Stimulated activated CD4-positive, alpha-beta T cell treated with anti-CD3 and anti-CD28 coated beads, Interleukin-12 subunit alpha, Interleukin-12 subunit beta, amount 100 ng/mL, for 4 hours (primary cell): ENCODE results near the gene CTNNBIP1.

Experiments used
- DNase-seq: peaks from one replicate; pipeline ENCODE4 v3.0.0-alpha.2; 2020

Gene CTNNBIP1

GRCh38 chr1:9852004-9852403 lies 58.1 kb downstream of the CTNNBIP1 start:
- DNase-seq, result no peak

DNA sequence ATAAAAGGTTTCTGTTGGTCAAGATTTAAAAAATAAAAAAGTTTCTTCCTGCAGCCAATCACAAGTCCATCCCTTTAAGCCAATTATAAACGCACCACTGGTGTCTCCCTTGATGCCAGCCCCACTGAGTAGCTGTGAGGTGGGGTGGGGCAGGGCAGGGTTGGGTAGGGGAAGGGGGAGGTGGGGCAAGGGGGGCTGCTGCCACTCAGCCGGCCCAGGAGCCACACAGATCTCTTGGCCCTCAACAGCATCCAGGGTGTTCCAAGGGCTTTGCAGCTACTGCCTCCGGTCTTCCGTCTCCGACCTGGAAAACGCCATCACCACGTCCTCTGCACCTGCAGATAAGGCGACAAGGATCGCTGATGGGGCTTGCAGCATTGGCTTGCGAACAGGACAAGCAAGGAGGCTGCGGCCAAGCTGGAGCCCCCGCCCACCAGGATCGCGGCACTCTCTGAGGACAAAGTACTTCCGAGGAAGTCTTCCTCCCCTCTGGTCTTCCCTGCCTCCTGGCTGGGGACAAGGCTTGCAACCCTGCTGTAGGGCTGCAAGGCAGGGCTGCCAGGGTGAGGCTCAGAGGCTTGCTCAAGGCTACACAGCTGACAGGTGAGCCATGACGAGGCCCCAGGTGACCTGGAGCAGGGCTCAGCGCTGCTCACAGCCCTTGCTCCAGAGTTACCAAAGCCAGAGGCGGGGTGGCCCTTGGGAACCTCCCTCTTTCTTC lies 59.5 kb downstream of the CTNNBIP1 start:
- DNase-seq, result no peak

- no peak for DNase-seq
Observed at GRCh38 chr1:9849691-9850441, 60.2 kb downstream of the CTNNBIP1 start.

GRCh38 chr1:9848022-9848421 lies 62.0 kb downstream of the CTNNBIP1 start:
- no peak for DNase-seq

GRCh38 chr1:9847269-9847668 lies 62.8 kb downstream of the CTNNBIP1 start:
- DNase-seq, result no peak

DNA sequence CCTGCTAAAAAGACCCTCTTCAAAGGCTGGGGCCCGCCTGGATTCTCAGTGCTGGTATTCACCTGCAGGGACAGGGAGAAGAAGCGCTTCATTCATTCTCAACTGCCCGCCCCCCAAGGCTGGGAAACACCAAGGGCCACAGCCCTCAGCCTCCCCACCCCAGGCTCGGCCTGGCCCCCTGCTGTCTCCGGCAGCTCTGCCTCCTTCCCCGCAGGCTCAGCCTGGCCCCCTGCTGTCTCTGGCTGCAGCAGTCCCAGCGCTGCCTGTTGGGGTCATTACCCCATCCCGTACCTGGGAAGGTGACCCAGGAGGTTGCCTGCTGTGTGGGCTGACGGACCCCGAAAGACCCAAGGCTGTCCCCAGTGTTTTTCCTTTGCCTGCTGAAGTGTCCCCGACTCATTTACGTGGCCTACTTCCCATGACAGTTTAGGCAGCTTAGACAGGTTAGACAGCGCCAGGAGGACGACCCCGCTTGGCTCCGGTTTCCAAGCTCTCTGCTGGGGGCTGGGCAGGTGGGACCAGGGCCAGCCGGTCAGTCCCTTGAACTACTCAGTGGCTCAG lies 63.4 kb downstream of the CTNNBIP1 start:
- DNase-seq, result no peak

- no peak for DNase-seq
Observed at GRCh38 chr1:9845914-9846313, 64.2 kb downstream of the CTNNBIP1 start.

DNA sequence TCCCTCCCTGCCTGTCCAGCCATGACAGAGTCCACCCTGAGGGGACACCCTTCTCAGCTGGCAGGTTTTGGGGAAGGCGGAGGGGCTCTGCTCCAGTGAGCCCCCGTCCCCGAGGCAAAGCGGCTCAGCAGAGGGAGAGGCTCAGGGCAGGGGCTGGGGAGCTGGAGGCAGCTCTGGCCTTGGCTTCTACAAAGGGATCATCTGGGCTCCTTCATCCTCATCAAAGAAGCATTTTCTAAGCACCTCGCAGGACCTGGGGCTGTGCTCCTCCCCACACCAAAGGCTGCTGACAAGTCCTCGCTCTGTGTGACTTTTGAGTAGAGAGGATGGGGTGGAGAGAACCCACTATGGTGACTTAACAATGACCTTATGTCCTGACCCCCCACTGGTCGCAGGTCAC lies 65.3 kb downstream of the CTNNBIP1 start:
- DNase-seq, result no peak

DNA sequence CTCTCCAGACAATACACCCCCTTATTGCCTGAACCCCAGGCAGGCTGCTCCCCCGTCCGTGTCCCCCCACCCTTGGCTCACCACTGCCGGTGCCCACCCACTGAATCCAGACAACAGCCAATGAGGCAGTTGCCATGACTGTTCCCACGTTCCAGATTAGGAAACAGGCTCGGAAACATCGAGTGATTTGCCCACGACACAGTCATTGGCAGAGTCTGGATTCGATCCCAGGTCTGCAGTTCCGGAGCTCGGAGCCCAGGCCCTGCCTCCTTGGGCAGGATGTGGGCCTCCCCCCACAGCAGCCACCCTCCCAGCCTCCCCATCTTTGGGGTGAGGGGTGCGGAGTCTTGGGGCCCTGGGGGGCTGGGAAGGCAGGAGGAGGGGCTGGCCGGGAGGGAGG lies 66.0 kb downstream of the CTNNBIP1 start:
- DNase-seq, result no peak

GRCh38 chr1:9843576-9843945 lies 66.5 kb downstream of the CTNNBIP1 start:
- DNase-seq, result no peak

DNA sequence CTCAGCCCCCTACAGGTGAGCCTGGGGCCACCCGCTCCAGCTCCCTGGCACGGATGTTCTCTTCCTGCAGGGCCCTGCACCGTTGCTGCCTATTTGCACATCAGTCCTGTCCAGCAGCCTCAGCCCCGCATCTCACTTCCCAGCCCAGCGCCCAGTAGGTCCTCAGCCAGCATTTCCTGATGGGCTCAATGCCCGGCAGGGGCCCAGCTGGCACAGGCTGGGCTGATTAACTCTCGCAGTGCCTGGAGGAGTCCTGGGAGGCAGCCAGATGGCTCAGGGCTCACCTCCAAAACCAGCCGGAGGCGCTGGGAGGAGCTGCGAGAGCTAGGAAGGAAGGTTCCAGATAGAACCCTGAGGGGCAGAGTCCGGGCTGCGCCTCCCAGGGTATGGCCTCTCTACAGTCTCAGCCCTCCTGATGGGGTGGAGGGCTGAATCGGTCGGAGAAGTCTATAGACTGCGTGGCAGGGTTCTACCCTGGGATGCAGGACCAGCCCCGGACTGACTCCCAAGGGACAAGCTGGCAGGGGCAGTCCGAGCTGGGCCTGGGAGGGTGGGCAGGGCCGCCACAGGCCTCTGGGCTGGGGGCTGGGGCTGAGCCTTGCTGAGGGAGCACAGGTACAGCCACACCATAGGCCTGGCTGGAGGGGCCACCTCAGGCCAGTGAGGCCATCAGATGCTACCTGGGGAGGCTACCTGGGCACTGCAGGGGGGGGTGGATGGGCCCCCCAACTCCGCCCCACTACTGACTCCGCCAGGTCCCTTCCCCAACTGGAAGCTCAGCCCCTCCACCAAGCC lies 67.1 kb downstream of the CTNNBIP1 start:
- no peak for DNase-seq

DNA sequence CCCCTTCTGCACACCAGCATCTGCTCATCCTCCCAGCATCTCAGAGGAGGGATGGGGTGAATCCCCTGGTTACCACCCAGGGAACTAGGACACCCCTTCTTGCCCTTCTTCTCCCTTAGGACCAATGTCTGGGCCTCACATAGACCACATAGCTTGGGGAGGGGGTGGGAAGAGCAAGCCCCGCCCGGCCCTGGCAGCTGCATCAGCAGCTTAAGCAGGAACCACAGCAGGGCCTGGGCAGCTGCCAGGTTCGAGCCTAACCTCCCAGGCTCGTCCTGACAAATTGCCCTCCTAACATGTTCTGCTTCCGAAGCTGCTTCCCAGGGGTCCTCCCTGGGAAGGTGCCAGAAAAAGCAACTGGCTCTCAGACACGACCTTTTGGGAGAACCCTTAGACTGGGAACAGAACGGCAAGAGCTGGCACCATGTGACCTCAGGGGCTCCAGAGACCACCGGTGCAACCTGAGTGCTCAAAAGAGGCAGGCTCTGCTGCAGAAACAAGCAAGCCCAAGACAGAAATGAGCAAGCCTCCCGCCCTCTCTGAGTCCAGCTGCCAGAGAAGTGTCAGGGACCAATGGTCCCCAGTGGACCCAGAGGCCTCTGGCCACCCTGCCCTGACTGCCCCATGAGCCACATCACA lies 67.9 kb downstream of the CTNNBIP1 start:
- no peak for DNase-seq

DNA sequence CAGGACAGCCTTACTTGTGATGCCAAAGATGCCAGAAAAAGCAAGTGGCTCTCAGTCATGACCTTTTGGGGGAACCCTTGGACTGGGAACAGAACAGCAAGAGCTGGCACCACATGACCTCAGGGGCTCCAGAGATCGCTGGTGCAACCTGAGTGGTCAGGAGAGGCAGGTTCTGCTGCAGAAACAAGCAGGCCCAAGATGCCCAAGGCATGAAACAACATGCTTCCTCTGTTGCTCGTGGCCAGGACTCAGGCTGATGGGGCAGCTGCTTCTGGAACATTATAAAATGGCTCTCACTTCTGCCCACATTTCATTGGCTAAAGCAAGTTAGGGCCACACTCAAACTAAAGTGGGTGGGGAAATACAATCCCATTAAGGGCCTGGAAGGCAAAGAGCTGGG lies 68.6 kb downstream of the CTNNBIP1 start:
- DNase-seq, result no peak

DNA sequence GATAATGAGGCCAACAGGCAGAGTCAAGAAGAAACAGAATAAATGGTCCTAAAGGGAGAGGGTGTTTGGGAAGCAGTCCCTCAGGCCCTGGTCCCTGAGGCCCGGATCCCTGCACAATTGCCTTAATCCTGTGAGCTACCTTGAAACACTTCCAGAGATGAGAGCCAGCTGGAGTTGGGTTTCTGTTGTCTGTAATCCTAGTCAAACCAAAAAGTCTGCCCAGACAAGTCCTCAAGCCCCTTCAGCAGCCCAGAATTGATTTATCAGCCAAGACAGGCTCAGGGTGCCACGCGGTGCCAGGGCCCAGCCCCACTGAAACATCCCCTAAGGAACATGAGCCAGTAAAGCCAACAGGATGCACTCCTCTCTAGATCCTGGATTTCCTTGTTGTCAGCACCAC lies 69.9 kb downstream of the CTNNBIP1 start:
- no peak for DNase-seq

DNA sequence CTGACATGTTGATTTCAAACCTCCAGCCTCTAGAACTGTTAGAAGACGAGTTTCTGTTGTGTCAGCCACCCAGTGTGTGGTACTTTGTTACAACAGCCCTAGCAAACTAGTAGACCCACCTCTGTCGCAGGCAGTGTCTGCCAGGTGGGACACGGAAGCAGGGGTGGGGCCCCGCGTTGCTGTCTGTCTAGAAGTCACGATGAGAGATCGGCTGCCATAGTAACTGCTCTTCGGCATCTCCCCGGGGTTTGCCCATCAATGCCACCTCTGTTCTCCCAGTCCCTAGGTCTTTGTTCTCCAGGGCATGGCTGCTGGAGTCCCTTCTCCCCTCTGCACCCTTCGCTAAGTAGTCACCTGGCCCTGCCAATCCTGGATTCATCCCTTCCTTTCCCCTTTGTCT lies 71.1 kb downstream of the CTNNBIP1 start:
- no peak for DNase-seq

DNA sequence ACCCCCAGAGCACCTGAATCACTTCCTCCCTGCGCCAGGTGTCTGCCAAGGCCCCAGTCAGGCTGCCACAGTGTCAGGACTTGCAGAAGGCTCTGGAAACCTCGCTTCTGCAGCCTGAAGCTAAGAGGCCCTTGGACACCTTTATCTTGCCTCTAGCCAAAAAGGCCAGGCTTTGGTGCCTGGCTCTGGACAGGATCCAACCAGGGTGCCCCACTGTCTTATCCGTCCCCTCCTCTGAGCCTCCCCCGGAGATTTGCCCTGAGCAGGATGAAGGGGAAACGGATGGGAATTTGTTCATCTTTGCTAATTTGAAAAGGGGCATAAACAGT lies 73.5 kb downstream of the CTNNBIP1 start:
- no peak for DNase-seq

DNA sequence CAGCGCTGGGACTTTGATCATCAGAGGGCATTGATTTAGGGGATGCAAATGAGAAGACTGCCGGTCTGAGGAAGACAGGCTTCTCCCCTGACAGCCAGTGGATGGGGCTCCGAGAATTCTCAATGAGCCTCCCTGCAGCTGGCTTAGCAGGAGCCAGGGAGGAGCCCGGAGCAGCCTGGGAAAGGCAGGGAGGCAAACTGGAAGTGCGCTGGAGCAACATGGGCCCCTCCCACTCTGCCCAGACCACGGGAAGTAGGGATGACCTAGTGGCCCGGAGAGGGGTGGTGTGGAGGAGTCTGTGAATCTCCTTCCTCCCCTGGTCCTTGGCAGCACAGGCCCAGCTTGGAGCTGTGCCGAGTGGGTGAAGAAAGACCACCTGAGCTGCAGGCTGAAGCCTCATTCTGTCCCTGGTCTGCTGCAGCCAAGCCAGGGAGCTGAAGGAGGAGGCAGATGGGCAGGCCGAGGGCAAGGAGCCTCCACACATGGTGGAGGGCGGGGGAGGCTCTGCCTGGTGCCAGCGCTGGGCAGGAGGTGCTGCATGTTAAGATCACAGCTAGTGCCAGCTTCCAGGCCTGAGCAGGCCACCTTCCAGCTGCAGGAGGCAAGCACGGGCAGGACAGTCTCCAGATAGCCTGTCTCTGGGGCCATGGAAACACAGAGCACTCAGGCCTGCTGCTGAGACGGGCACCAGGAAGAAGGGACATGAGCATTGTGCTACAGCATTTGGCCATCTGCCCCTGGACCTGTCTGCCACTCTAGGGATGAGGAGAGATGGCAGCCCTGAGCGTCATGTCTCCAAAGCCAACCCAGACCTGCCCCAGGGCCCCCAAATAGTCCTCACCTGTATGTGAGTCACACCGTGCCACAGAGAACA lies 74.1 kb downstream of the CTNNBIP1 start:
- no peak for DNase-seq

DNA sequence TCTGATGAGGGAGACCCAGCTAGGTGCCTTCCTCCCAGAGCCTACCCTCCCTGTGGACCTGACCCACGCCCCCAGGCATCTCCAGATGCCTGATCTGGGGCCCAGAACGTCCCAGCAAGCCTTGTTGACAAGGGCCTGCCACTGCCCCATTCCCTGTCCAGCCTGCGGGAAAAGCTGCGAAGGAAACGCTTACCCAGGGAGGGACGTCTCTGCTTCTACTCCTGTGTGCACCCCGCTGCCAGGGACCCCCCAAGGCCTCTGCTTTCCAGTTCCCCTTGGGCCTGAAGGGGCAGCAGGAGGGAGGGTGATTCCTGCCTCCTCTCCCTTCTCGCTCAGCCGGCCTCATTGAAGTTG lies 74.7 kb downstream of the CTNNBIP1 start:
- DNase-seq, result no peak

DNA sequence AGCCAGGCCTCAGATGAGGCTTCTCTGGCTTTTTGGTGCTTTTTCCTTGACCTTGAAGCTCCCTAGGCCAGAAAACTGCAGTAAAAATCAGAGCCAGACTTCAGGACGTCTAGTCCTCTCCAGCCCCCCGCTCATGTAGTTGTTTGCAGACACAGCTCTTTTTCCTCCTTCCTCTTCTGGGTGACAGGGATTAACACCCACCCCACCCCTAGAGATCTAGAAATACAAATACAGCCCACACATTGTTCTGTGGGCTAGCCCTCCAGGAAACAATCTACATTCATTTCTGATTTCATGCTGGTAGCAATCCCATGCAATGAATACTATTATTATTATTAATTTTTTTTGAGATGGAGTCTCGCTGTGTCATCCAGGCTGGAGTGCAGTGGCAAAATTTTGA lies 76.4 kb downstream of the CTNNBIP1 start:
- DNase-seq, result no peak

GRCh38 chr1:9827558-9828185 lies 82.4 kb downstream of the CTNNBIP1 start:
- no peak for DNase-seq

DNA sequence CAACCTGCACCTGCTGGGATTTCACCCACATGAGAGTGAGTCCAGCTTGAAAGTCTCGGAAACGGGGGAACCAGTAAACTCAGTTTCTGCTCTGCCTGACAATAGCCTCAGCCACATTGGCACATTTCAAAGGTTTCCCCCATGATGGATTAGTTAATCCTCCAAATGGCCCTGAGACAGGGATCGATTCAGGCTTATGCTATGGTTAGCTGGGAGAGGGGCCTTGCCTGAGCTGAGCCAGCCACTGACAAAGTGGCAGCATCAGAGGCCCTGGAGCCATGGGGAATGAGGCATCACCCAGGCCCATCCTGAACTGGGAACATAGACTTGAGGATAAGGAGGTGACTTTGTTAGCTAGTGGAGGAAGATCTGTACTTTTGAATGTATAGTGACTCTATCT lies 83.5 kb downstream of the CTNNBIP1 start:
- no peak for DNase-seq

GRCh38 chr1:9826087-9826486 lies 84.0 kb downstream of the CTNNBIP1 start:
- no peak for DNase-seq
